A172 (cell line): Measurements from ENCODE around the gene ID4. TPM values are rescaled to one million over a fixed set of nuclear protein-coding genes. Genes with fewer than 3 reads are reported as not detected.
"Not testable (repeated sequence)": the region's sequence is repeated elsewhere in the genome, so short reads cannot be mapped to it uniquely, and the experiment has no call there.

ENCODE experiments used
- DNase-seq: peaks from one replicate; pipeline ENCODE4 v3.0.0-alpha.2; 2015; ENCODE audit warnings: low spot score
- total RNA-seq: library from RNA; depleted of rRNA; stranded (reverse); fragments of >200 nt; shearing (Covaris generic); gene quantifications from 2 replicates; pipeline ENCODE4 v1.2.3, GENCODE V29; 2014

Gene ID4
- total RNA-seq, 1 experiment from 2014 or later: 3.8 TPM

GRCh38 chr6:19831358-19831757, 5.8 kb upstream of the ID4 start:
- no peak for DNase-seq

GRCh38 chr6:19833947-19834346, 3.2 kb upstream of the ID4 start:
- DNase-seq: no peak

DNA sequence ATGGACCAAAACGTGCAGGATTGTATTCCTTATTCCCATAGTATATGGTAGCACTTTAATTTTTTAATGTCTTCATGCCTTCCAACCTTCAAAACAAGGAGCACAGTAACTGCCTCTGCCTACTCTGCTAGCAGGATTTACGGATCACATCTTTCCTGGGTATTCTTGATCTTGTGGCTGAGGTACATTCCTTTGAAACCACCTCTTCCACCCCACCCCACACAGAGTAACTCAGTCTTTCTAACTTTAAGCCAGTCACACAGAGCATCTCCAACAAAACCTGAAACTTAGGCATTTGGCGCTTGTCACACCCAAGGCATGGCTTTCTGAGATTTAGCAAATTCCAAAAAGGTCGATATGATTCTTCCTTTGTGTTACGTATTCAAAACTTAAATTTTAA, 2.3 kb upstream of the ID4 start:
- DNase-seq: no peak

DNA sequence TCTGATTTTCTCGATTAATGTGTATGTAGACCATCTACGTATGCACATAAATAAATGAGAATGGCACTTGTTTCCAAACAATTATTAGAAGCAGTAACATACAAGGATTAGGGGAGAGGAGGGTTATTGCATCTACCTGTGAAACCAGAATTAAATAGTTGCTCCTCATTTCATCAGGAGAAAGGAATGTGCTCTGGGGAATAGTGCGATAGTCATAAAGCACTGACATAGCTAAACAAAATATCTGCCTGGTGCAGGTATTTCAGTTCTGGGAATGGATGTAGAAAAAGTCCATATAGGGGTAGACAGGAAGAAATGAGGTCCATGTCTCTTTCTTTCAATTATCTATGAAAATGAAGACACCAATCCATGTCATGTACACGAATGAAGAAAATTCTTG, 1.6 kb upstream of the ID4 start:
- no peak for DNase-seq

GRCh38 chr6:19837511-19838441, 606 bp downstream of the ID4 start:
- no peak for DNase-seq

GRCh38 chr6:19838442-19839236, 1.5 kb downstream of the ID4 start:
- DNase-seq: no peak

DNA sequence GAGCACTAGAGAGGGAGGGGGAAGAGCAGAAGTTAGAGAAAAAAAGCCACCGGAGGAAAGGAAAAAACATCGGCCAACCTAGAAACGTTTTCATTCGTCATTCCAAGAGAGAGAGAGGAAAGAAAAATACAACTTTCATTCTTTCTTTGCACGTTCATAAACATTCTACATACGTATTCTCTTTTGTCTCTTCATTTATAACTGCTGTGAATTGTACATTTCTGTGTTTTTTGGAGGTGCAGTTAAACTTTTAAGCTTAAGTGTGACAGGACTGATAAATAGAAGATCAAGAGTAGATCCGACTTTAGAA, 2.0 kb downstream of the ID4 start:
- no peak for DNase-seq

GRCh38 chr6:19839788-19840187, 2.6 kb downstream of the ID4 start:
- DNase-seq: no peak

- no peak for DNase-seq
Observed at GRCh38 chr6:19841181-19841580, 4.0 kb downstream of the ID4 start.

GRCh38 chr6:19842030-19842615, 5.0 kb downstream of the ID4 start:
- DNase-seq: no peak

GRCh38 chr6:19844689-19845088, 7.5 kb downstream of the ID4 start:
- DNase-seq: no peak

DNA sequence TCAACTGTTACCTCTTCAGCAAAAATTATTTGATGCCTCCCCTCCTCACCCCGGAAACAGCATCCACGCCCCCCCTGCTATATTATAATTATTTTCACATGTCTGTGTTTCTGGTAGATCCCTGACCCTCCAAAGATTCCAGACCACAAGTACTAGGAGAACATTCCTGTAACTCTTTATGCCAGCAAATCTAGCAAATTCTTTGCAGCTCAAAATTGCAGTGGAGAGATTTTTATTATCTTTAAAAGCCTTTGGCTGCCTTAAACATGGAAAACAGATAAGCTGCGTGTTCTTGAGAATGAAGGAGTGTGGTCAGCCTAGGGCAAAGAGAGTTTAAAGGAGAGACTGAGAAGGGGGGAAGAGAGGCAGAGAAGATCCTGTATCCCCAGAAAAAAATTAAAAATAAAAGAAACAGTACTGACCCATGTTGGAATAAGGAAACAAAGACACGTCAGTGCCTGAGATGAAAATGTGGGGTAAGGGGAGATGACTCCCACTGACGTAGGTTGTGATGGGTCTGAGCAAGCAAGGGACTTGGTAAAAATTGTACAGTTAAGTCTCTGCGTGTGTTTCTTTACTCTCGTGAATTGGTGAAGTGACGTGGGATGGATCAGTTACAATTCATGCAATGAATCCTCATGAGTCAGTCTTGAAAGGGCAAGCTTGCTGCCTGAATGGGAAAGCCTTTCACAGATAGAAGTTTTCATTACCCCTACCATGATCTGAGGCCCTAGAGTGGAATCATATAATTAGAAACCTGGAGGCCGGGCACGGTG, 8.3 kb downstream of the ID4 start:
- DNase-seq: no peak

GRCh38 chr6:19848465-19849029, 11.4 kb downstream of the ID4 start:
- no peak for DNase-seq

DNA sequence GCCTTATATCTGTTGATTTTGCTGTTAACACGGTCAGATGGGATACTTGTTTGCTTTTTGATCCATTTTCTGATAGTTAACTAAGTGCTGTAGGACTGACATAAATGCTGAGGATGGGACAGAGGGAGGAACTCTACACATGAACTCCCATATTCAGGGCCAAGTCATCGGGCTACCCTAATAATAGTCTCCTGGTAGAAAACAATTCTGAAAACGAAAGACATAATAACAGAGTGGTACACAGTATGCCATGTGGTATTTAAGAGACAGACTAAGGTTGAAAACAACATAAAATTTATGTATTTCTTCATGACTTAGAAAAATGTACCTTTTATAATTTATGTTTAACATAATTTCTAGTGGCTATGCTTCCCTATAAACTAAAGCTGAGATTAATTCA, 12.0 kb downstream of the ID4 start:
- DNase-seq: no peak

DNA sequence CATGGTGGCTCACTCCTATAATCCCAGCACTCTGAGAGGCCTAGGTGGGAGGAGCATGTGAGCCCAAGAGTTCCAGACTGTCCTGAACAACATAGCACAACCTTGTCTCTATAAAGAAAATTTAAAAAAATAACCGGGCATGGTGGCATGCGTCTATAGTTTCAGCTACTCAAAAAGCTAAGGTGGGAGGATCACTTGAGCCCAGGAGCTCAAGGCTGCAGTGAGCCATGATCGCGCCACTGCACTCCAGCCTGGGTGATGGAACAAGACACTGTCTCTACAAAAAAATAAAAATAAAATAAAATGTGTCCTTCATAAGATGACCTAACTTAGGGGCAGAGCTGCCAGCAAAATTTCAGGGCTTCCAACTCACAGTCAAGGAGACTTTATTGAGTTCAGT, 12.6 kb downstream of the ID4 start:
- DNase-seq: no peak

- peak; percentile 57 for DNase-seq
Observed at GRCh38 chr6:19851241-19852089, 14.3 kb downstream of the ID4 start.

DNA sequence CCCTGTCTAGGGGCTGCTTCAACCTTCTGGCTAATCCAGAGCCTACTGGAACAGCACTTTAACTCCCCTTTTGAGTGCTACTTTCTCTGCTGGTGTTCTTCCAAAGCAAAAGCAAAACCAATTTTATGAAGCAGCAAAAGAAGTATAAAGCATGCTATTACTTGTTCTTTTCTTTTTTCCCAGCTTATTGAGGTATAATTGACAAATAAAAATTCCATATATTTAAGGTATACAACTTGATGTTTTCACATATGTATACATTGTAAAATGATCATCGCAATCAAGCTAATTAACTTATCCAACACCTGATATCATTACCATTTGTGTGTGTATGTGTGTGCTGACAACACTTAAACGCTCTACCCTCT, 14.9 kb downstream of the ID4 start:
- no peak for DNase-seq

- no peak for DNase-seq
Observed at GRCh38 chr6:19852927-19853326, 15.8 kb downstream of the ID4 start.

DNA sequence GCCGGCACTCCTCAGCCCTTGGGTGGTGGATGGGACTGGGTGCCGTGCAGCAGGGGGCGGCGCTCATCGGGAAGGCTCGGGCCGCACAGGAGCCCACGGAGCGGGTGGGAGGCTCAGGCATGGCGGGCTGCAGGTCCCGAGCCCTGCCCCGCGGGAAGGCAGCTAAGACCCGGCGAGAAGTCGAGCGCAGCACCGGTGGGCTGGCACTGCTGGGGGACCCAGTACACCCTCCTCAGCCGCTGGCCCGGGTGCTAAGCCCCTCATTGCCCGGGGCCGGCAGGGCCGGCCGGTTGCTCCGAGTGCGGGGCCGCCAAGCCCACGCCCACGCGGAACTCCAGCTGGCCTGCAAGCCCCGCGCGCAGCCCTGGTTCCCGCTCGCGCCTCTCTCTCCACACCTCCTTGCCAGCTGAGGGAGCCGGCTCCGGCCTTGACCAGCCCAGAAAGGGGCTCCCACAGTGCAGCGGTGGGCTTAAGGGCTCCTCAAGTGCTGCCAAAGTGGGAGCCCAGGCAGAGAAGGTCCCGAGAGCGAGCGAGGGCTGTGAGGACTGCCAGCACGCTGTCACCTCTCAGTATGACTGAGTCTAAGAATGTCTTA, 17.3 kb downstream of the ID4 start:
- not testable (repeated sequence) for DNase-seq

DNA sequence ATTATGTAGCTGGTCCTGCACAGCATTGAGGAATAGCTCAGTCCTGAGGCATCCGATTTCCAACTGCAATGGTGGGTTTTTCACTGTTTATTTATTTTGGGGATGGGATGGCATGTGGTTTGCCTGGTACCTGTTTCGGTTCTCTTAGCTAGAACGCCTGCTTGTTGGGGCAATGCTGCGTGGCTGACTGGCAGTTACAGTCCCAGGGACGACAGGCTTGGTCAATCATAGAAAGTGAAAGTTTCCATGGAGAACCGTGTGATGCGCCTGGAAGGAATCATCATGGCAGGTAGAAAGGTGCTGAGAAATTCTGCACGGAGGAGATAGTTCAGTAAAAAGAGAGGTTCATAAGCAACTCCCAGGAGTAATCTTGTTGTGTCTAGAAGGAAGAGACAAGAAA, 18.4 kb downstream of the ID4 start:
- DNase-seq: no peak
